SK-N-SH treated with all-trans-retinoic acid at 6 μM for 48 hours (cell line): ENCODE measurements around the gene EVA1C.

ENCODE experiments used
- ATAC-seq: fragments of 200-7000 bp; cut with Tn5 transposase; 3 replicates; pipeline ENCODE4 v1.9.1; 2020; ENCODE audit warnings: mild to moderate bottlenecking, moderate library complexity
- ARNTL ChIP-seq: fragments of 450-650 bp; formaldehyde crosslinking; IDR thresholded peaks from 2 replicates; pipeline ENCODE4 v1.5.0; 2020; ENCODE audit warnings: low read depth, mild to moderate bottlenecking, moderate library complexity, borderline replicate concordance
- BACH2 ChIP-seq: fragments of 250-450 bp; sonication (Bioruptor Pico); IDR thresholded peaks from 2 replicates; pipeline ENCODE4 v1.9.0; 2021; ENCODE audit warnings: mild to moderate bottlenecking, borderline replicate concordance
- CSDC2 ChIP-seq: fragments of 250-450 bp; sonication (Bioruptor Pico); IDR thresholded peaks from 2 replicates; pipeline ENCODE4 v1.5.0; 2020; ENCODE audit warnings: mild to moderate bottlenecking, moderate library complexity
- CSRNP3 ChIP-seq: fragments of 250-450 bp; sonication (Bioruptor Pico); IDR thresholded peaks from 2 replicates; pipeline ENCODE4 v1.5.1; 2021; ENCODE audit warnings: mild to moderate bottlenecking, moderate library complexity
- GLIS3 ChIP-seq: fragments of 250-450 bp; sonication (Bioruptor Pico); IDR thresholded peaks from 2 replicates; pipeline ENCODE4 v1.5.0; 2020; ENCODE audit warnings: mild to moderate bottlenecking, moderate library complexity
- ISL1 ChIP-seq: fragments of 250-450 bp; sonication (Bioruptor Pico); IDR thresholded peaks from 2 replicates; pipeline ENCODE4 v2.1.2; 2022; ENCODE audit warnings: mild to moderate bottlenecking, moderate library complexity
- TCF4 ChIP-seq: fragments of 250-450 bp; sonication (Bioruptor Pico); IDR thresholded peaks from 2 replicates; pipeline ENCODE4 v1.8.0; 2021; ENCODE audit warnings: mild to moderate bottlenecking, moderate library complexity, borderline replicate concordance
- ZC3H10 ChIP-seq: fragments of 250-450 bp; sonication (Bioruptor Pico); IDR thresholded peaks from 2 replicates; pipeline ENCODE4 v1.5.1; 2021; ENCODE audit warnings: mild to moderate bottlenecking, moderate library complexity
- ZFP3 ChIP-seq: fragments of 250-450 bp; sonication (Bioruptor Pico); IDR thresholded peaks from 2 replicates; pipeline ENCODE4 v1.5.0; 2020; ENCODE audit warnings: mild to moderate bottlenecking, moderate library complexity
- ZFP30 ChIP-seq: fragments of 450-650 bp; formaldehyde crosslinking; IDR thresholded peaks from 2 replicates; pipeline ENCODE4 v1.5.0; 2022; ENCODE audit warnings: mild to moderate bottlenecking, moderate library complexity
- ZNF565 ChIP-seq: fragments of 450-650 bp; formaldehyde crosslinking; conservative IDR thresholded peaks from 2 replicates; pipeline ENCODE4 v1.5.0; 2020; ENCODE audit warnings: low read depth, mild to moderate bottlenecking, moderate library complexity
- ZNF70 ChIP-seq: fragments of 450-650 bp; formaldehyde crosslinking; IDR thresholded peaks from 2 replicates; pipeline ENCODE4 v1.5.0; 2020; ENCODE audit warnings: mild to moderate bottlenecking, moderate library complexity
- ZNF8 ChIP-seq: fragments of 450-650 bp; formaldehyde crosslinking; IDR thresholded peaks from 2 replicates; pipeline ENCODE4 v1.5.0; 2020; ENCODE audit warnings: mild to moderate bottlenecking, moderate library complexity
- TF ChIP-seq, protein P1 (sequence below): fragments of 250-450 bp; sonication (Bioruptor Pico); IDR thresholded peaks from 2 replicates; pipeline ENCODE4 v1.8.0; 2020; ENCODE audit warnings: mild to moderate bottlenecking, moderate library complexity, borderline replicate concordance
- TF ChIP-seq, protein P2 (sequence below): fragments of 250-450 bp; sonication (Bioruptor Pico); IDR thresholded peaks from 2 replicates; pipeline ENCODE4 v1.5.1; 2020; ENCODE audit warnings: low read depth, mild to moderate bottlenecking, moderate library complexity
- TF ChIP-seq, protein P3 (sequence below): fragments of 250-450 bp; sonication (Bioruptor Pico); IDR thresholded peaks from 2 replicates; pipeline ENCODE4 v1.5.0; 2020; ENCODE audit warnings: mild to moderate bottlenecking, moderate library complexity
- TF ChIP-seq, protein P4 (sequence below): fragments of 250-450 bp; sonication (Bioruptor Pico); IDR thresholded peaks from 2 replicates; pipeline ENCODE4 v1.8.0; 2021; ENCODE audit warnings: low read depth, mild to moderate bottlenecking, moderate library complexity, borderline replicate concordance

EVA1C gene

DNA sequence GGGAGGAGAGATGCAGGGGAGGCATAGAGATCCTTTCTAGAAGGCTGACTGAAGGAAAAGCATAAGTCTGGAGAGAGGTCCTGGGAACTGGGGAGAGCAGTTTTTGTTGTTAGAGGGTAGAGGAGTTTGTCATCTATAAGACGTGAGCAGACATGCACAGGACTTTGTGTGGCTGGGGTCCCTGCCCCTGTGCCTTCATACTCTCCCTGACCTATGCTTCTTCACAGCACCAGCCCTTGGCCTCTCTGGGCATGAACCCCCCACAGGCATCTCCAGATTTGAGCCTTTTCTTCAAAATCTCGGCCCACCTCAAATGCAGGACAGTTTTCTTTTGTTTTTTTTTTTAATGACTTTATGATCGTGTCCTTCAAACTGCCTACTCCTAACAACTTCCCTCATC lies 79.9 kb downstream of the EVA1C start:
- no peak for TF ChIP-seq ZNF8 (CRISPR knock-in tag)
- TF ChIP-seq, protein P1, sequence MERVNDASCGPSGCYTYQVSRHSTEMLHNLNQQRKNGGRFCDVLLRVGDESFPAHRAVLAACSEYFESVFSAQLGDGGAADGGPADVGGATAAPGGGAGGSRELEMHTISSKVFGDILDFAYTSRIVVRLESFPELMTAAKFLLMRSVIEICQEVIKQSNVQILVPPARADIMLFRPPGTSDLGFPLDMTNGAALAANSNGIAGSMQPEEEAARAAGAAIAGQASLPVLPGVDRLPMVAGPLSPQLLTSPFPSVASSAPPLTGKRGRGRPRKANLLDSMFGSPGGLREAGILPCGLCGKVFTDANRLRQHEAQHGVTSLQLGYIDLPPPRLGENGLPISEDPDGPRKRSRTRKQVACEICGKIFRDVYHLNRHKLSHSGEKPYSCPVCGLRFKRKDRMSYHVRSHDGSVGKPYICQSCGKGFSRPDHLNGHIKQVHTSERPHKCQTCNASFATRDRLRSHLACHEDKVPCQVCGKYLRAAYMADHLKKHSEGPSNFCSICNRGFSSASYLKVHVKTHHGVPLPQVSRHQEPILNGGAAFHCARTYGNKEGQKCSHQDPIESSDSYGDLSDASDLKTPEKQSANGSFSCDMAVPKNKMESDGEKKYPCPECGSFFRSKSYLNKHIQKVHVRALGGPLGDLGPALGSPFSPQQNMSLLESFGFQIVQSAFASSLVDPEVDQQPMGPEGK: no peak

GRCh38 chr21:32494934-32495709 lies 82.6 kb downstream of the EVA1C start:
- peak; percentile 87 for ATAC-seq
- TF ChIP-seq TCF4 (CRISPR knock-in tag) (no peak), CSRNP3 (CRISPR knock-in tag) (no peak), BACH2 (CRISPR knock-in tag) (no peak), ISL1 (CRISPR knock-in tag) (peak; percentile 82), ZC3H10 (peak; percentile 38; the same call in 1 of the 2 replicates), ZFP30 (CRISPR knock-in tag) (no peak), ZNF565 (CRISPR knock-in tag) (no peak), GLIS3 (CRISPR knock-in tag) (no peak), ZFP3 (CRISPR knock-in tag) (no peak; the same call in 1 of the 2 replicates)
- TF ChIP-seq, protein P2, sequence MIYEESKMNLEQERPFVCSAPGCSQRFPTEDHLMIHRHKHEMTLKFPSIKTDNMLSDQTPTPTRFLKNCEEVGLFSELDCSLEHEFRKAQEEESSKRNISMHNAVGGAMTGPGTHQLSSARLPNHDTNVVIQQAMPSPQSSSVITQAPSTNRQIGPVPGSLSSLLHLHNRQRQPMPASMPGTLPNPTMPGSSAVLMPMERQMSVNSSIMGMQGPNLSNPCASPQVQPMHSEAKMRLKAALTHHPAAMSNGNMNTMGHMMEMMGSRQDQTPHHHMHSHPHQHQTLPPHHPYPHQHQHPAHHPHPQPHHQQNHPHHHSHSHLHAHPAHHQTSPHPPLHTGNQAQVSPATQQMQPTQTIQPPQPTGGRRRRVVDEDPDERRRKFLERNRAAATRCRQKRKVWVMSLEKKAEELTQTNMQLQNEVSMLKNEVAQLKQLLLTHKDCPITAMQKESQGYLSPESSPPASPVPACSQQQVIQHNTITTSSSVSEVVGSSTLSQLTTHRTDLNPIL: no peak
- TF ChIP-seq, protein P3, sequence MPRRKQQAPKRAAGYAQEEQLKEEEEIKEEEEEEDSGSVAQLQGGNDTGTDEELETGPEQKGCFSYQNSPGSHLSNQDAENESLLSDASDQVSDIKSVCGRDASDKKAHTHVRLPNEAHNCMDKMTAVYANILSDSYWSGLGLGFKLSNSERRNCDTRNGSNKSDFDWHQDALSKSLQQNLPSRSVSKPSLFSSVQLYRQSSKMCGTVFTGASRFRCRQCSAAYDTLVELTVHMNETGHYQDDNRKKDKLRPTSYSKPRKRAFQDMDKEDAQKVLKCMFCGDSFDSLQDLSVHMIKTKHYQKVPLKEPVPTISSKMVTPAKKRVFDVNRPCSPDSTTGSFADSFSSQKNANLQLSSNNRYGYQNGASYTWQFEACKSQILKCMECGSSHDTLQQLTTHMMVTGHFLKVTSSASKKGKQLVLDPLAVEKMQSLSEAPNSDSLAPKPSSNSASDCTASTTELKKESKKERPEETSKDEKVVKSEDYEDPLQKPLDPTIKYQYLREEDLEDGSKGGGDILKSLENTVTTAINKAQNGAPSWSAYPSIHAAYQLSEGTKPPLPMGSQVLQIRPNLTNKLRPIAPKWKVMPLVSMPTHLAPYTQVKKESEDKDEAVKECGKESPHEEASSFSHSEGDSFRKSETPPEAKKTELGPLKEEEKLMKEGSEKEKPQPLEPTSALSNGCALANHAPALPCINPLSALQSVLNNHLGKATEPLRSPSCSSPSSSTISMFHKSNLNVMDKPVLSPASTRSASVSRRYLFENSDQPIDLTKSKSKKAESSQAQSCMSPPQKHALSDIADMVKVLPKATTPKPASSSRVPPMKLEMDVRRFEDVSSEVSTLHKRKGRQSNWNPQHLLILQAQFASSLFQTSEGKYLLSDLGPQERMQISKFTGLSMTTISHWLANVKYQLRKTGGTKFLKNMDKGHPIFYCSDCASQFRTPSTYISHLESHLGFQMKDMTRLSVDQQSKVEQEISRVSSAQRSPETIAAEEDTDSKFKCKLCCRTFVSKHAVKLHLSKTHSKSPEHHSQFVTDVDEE: no peak
- TF ChIP-seq, protein P1: no peak

More for the DNA sequence above, 79.9 kb downstream of the EVA1C start:
- ATAC-seq: no peak

- ATAC-seq: no peak
- TF ChIP-seq, protein P1: no peak
- TF ChIP-seq ZNF70 (CRISPR knock-in tag) (no peak), ISL1 (CRISPR knock-in tag) (no peak), GLIS3 (CRISPR knock-in tag) (no peak), CSRNP3 (CRISPR knock-in tag) (no peak), TCF4 (CRISPR knock-in tag) (no peak), ZFP30 (CRISPR knock-in tag) (no peak), ARNTL (CRISPR knock-in tag) (no peak), CSDC2 (CRISPR knock-in tag) (no peak), ZC3H10 (no peak)
- TF ChIP-seq, protein P4, sequence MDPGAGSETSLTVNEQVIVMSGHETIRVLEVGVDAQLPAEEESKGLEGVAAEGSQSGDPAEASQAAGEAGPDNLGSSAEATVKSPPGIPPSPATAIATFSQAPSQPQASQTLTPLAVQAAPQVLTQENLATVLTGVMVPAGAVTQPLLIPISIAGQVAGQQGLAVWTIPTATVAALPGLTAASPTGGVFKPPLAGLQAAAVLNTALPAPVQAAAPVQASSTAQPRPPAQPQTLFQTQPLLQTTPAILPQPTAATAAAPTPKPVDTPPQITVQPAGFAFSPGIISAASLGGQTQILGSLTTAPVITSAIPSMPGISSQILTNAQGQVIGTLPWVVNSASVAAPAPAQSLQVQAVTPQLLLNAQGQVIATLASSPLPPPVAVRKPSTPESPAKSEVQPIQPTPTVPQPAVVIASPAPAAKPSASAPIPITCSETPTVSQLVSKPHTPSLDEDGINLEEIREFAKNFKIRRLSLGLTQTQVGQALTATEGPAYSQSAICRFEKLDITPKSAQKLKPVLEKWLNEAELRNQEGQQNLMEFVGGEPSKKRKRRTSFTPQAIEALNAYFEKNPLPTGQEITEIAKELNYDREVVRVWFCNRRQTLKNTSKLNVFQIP (CRISPR knock-in tag): no peak
- TF ChIP-seq, protein P3: no peak
Observed at GRCh38 chr21:32496568-32496967, 84.1 kb downstream of the EVA1C start.
